ENCODE data around the gene CCNC. TPM values are rescaled to one million over a fixed set of nuclear protein-coding genes. Genes with fewer than 3 reads are reported as not detected.

CCNC gene
- 50.4 TPM for polyA plus RNA-seq (2012; ENCODE audit: low read depth, missing spikeins)

DNA sequence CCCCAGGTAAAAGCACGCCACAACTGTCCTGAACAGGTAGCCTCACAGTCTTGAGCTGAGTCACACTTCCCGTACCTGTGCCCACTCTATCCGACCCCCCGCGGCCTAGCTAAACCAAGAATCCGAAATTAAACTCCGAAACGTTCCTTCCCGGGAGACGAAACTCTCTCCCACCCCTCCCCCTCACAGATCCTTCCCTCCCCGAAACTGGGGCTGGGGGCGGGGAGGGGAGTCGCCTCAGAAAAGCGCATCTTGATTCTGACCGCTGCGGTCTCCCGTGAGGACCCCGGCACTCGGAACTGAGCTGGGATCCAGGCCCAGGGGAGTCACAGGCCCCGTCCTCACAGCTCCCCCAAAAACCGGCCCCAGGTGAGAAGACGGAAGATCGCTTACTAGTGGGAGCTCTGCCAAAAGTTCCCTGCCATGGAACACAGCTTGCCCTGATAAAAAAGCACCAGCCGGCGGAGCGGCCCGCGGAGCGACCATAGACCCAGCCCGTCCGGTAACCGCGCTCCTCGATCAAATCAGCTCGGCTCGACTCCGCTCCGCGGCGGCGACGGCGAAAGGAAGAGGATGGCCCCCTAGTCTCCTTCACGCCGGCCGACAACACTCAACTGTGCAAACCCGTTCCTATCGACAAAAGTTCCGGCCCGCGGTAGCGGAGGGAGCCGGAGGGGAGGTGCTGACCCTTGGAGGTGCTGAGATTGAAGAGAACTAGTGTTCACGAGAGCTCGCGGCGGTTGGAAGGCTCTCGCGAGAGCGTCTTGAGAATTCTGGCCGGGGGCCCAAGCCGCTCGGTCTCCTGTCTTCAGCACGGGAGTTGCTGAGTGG lies at the start of gene CCNC:
CCNC (minus strand) TSS at position 558 of the 831 bp plus-strand sequence; CDS start at position 425, 133 bp downstream.
- FAIRE-seq (peak; percentile 98), DNase-seq (ENCODE audit: insufficient read length, low spot score) (peak; percentile 73)
- peak; percentile 63; the same call in 1 of the 2 replicates for TF ChIP-seq POU2F2 (IDR thresholded peaks at IDR 0.05; ENCODE audit: low read depth, low read length)
- no peak for TF ChIP-seq SPI1 (IDR thresholded peaks at IDR 0.05; ENCODE audit: low read depth, low read length)
- TF ChIP-seq TAF1 (IDR thresholded peaks at IDR 0.05; ENCODE audit: low read depth, low read length) = peak; percentile 99
- peak; percentile 96 for TF ChIP-seq POLR2AphosphoS5 (IDR thresholded peaks at IDR 0.05; ENCODE audit: low read depth, low read length)
- TF ChIP-seq POLR2A (IDR thresholded peaks at IDR 0.05; ENCODE audit: low read depth, low read length) = peak; percentile 95
- peak; percentile 30 for TF ChIP-seq PAX5 (IDR thresholded peaks at IDR 0.05; ENCODE audit: insufficient read depth, low read length, severe bottlenecking)

- FAIRE-seq (no peak), DNase-seq (ENCODE audit: insufficient read length, low spot score) (no peak)
- no peak for TF ChIP-seq POLR2AphosphoS5 (IDR thresholded peaks at IDR 0.05; ENCODE audit: low read depth, low read length)
- no peak for TF ChIP-seq POU2F2 (IDR thresholded peaks at IDR 0.05; ENCODE audit: low read depth, low read length)
- TF ChIP-seq SPI1 (IDR thresholded peaks at IDR 0.05; ENCODE audit: low read depth, low read length) = no peak
- TF ChIP-seq PAX5 (IDR thresholded peaks at IDR 0.05; ENCODE audit: insufficient read depth, low read length, severe bottlenecking) = no peak
- TF ChIP-seq TAF1 (IDR thresholded peaks at IDR 0.05; ENCODE audit: low read depth, low read length) = no peak
- TF ChIP-seq POLR2A (IDR thresholded peaks at IDR 0.05; ENCODE audit: low read depth, low read length) = no peak
Measured at GRCh38 chr6:99617131-99617530, 48.7 kb upstream of the CCNC start.

DNA sequence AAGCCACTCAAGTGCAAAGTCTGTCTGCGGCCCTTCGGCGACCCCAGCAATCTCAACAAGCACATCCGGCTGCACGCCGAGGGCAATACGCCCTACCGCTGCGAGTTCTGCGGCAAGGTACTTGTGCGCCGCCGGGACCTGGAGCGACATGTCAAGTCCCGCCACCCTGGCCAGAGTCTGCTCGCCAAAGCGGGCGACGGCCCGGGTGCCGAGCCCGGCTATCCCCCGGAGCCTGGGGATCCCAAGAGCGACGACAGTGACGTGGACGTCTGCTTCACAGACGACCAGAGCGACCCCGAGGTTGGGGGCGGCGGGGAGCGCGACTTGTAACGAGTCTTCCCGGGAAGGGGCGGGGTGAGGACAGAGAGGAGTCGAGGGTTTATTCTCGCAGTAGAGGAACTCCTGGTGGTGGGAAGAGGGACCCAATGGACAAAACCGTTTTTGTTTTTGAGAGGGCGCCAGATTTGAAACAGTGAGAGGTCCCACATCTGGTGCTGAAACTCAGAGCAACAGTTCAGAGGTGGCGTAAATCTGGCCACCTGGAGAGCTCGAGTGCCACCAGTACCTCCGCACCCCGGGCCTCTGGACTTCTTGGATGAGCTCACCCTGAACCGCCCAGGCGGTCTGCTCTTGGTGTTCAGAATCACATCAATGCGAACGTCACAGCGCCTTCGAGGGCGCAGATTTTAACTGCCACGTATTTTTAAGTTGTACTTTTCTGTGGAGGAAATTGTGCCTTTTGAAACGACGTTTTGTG lies 46.1 kb upstream of the CCNC start:
- TF ChIP-seq SPI1 (IDR thresholded peaks at IDR 0.05; ENCODE audit: low read depth, low read length) (no peak), TAF1 (IDR thresholded peaks at IDR 0.05; ENCODE audit: low read depth, low read length) (no peak), POU2F2 (IDR thresholded peaks at IDR 0.05; ENCODE audit: low read depth, low read length) (no peak), POLR2A (IDR thresholded peaks at IDR 0.05; ENCODE audit: low read depth, low read length) (no peak), POLR2AphosphoS5 (IDR thresholded peaks at IDR 0.05; ENCODE audit: low read depth, low read length) (no peak), PAX5 (IDR thresholded peaks at IDR 0.05; ENCODE audit: insufficient read depth, low read length, severe bottlenecking) (no peak)
- no peak for FAIRE-seq
- no peak for DNase-seq (ENCODE audit: insufficient read length, low spot score)

DNA sequence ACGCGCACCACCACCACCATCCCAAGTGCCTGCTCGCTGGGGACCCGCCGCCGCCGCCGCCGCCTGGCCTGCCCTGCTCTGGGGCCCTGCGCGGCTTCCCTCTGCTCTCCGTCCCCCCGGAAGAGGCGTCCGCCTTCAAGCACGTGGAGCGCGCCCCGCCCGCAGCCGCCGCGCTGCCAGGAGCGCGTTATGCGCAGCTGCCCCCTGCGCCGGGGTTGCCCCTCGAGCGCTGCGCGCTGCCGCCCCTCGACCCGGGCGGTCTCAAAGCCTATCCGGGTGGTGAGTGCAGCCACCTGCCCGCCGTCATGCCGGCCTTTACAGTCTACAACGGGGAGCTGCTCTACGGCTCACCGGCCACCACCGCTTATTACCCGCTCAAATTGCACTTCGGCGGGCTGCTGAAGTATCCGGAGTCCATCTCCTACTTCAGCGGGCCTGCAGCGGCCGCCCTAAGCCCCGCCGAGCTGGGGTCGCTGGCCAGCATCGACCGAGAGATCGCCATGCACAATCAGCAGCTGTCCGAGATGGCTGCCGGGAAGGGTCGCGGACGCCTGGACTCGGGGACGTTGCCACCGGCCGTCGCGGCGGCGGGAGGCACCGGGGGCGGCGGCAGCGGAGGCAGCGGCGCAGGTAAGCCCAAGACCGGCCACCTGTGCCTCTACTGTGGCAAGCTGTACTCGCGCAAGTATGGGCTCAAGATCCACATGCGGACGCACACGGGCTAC lies 45.4 kb upstream of the CCNC start:
- no peak for TF ChIP-seq SPI1 (IDR thresholded peaks at IDR 0.05; ENCODE audit: low read depth, low read length)
- no peak for TF ChIP-seq POLR2AphosphoS5 (IDR thresholded peaks at IDR 0.05; ENCODE audit: low read depth, low read length)
- TF ChIP-seq TAF1 (IDR thresholded peaks at IDR 0.05; ENCODE audit: low read depth, low read length) = no peak
- no peak for TF ChIP-seq POLR2A (IDR thresholded peaks at IDR 0.05; ENCODE audit: low read depth, low read length)
- TF ChIP-seq POU2F2 (IDR thresholded peaks at IDR 0.05; ENCODE audit: low read depth, low read length) = no peak
- TF ChIP-seq PAX5 (IDR thresholded peaks at IDR 0.05; ENCODE audit: insufficient read depth, low read length, severe bottlenecking) = no peak
- peak; percentile 80 for FAIRE-seq
- DNase-seq (ENCODE audit: insufficient read length, low spot score) = peak; percentile 47

GRCh38 chr6:99613409-99613704 lies 44.9 kb upstream of the CCNC start:
- DNase-seq (ENCODE audit: insufficient read length, low spot score) = peak; percentile 60
- FAIRE-seq = peak; percentile 84
- TF ChIP-seq POU2F2 (IDR thresholded peaks at IDR 0.05; ENCODE audit: low read depth, low read length) (no peak), PAX5 (IDR thresholded peaks at IDR 0.05; ENCODE audit: insufficient read depth, low read length, severe bottlenecking) (no peak), POLR2A (IDR thresholded peaks at IDR 0.05; ENCODE audit: low read depth, low read length) (no peak), SPI1 (IDR thresholded peaks at IDR 0.05; ENCODE audit: low read depth, low read length) (no peak), POLR2AphosphoS5 (IDR thresholded peaks at IDR 0.05; ENCODE audit: low read depth, low read length) (no peak), TAF1 (IDR thresholded peaks at IDR 0.05; ENCODE audit: low read depth, low read length) (no peak)

DNA sequence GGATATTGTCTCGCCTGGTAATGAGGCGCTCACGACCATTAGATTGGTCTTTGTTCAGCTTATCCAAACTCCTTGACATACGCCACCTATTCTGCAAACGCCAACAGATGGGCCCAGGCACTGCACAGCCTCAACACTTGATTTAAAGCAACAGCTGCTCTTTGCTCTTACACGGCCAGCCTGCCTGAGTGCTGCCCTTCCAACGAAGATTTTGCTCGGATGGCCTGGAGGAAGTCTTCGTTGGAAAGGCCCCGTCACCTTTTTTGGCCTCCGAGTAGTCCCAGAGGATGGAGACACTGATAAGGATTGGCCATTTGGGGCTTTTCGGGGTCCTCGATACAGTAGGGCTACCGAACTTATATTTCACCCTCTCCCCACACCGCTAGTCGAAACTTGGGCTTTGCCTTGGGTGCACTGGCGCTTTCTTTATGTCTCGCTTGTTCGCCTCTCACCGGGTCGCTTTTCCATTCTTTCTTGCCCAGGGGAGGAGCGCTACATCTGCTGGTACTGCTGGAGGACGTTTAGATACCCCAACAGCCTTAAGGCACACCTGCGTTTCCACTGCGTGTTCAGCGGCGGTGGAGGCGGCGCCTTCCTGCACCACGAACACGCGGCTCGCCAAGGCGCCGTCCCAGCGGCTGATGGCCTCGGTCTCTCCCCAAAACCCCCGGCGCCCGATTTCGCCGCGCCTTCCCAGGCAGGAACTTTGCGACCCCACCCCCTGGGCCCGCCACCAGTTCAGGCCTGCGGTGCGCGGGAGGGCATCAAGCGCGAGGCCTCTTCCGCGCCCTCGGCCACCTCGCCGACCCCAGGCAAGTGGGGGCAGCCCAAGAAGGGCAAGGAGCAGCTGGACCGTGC lies 44.3 kb upstream of the CCNC start:
- DNase-seq (ENCODE audit: insufficient read length, low spot score) (no peak), FAIRE-seq (no peak)
- TF ChIP-seq TAF1 (IDR thresholded peaks at IDR 0.05; ENCODE audit: low read depth, low read length) (no peak), POLR2AphosphoS5 (IDR thresholded peaks at IDR 0.05; ENCODE audit: low read depth, low read length) (no peak), POLR2A (IDR thresholded peaks at IDR 0.05; ENCODE audit: low read depth, low read length) (no peak), POU2F2 (IDR thresholded peaks at IDR 0.05; ENCODE audit: low read depth, low read length) (no peak), PAX5 (IDR thresholded peaks at IDR 0.05; ENCODE audit: insufficient read depth, low read length, severe bottlenecking) (no peak), SPI1 (IDR thresholded peaks at IDR 0.05; ENCODE audit: low read depth, low read length) (no peak)

- FAIRE-seq = peak; percentile 47
- no peak for DNase-seq (ENCODE audit: insufficient read length, low spot score)
- TF ChIP-seq POLR2A (IDR thresholded peaks at IDR 0.05; ENCODE audit: low read depth, low read length) (no peak), TAF1 (IDR thresholded peaks at IDR 0.05; ENCODE audit: low read depth, low read length) (no peak), POLR2AphosphoS5 (IDR thresholded peaks at IDR 0.05; ENCODE audit: low read depth, low read length) (no peak), POU2F2 (IDR thresholded peaks at IDR 0.05; ENCODE audit: low read depth, low read length) (no peak), PAX5 (IDR thresholded peaks at IDR 0.05; ENCODE audit: insufficient read depth, low read length, severe bottlenecking) (no peak), SPI1 (IDR thresholded peaks at IDR 0.05; ENCODE audit: low read depth, low read length) (no peak)
Measured at GRCh38 chr6:99611148-99611547, 42.7 kb upstream of the CCNC start.

GRCh38 chr6:99609905-99610489 lies 41.5 kb upstream of the CCNC start:
- FAIRE-seq = no peak
- TF ChIP-seq POLR2AphosphoS5 (IDR thresholded peaks at IDR 0.05; ENCODE audit: low read depth, low read length) = no peak
- TF ChIP-seq POU2F2 (IDR thresholded peaks at IDR 0.05; ENCODE audit: low read depth, low read length) = no peak
- TF ChIP-seq PAX5 (IDR thresholded peaks at IDR 0.05; ENCODE audit: insufficient read depth, low read length, severe bottlenecking) = no peak
- TF ChIP-seq TAF1 (IDR thresholded peaks at IDR 0.05; ENCODE audit: low read depth, low read length) = no peak
- no peak for TF ChIP-seq SPI1 (IDR thresholded peaks at IDR 0.05; ENCODE audit: low read depth, low read length)
- no peak for TF ChIP-seq POLR2A (IDR thresholded peaks at IDR 0.05; ENCODE audit: low read depth, low read length)
- no peak for DNase-seq (ENCODE audit: insufficient read length, low spot score)
